HEK293 (cell line): Measurements from ENCODE around the gene ADGRL1.
A peak's percentile ranks its signal among the peaks of the same experiment; 100 is the strongest.
"Not testable (repeated sequence)": the region's sequence is repeated elsewhere in the genome, so short reads cannot be mapped to it uniquely, and the experiment has no call there.

Experiments
- CTCF ChIA-PET: fragments of 350-600 bp; formaldehyde crosslinking; extraction: SDS; loops from one replicate; lab custom pipeline; 2021; ENCODE audit warnings: antibody characterized with exemption; lab: Yijun Ruan, JAX
- POLR2A ChIA-PET: fragments of 300-600 bp; formaldehyde crosslinking; extraction: SDS; loops from one replicate; lab custom pipeline; 2020; ENCODE audit warnings: antibody characterized with exemption, inconsistent platforms; lab: Yijun Ruan, JAX
- H3K27ac ChIP-seq: fragments of 200-500 bp; sonication (Bioruptor generic); 2 replicates; pipeline ENCODE4 v1.5.1; 2014; ENCODE audit warnings: low read depth, low read length, control low read depth, inconsistent platforms; ENCODE audit errors: extremely low read depth
- H3K36me3 ChIP-seq, 2 experiments: fragments of 200-500 bp in 1 of 2; sonication (Bioruptor generic) in 1 of 2; 1 replicate in 1 of 2; 2 replicates in 1 of 2; pipeline ENCODE4 v1.5.1; 2014 to 2017; ENCODE audit warnings: inconsistent platforms in 2 of 2, low read length in 2 of 2; ENCODE audit not compliant: control insufficient read depth in 2 of 2, insufficient read depth in 1 of 2
- H3K4me1 ChIP-seq: fragments of 200-500 bp; sonication (Bioruptor generic); 2 replicates; pipeline ENCODE4 v1.5.1; 2014; ENCODE audit warnings: mild to moderate bottlenecking, low read length, inconsistent platforms; ENCODE audit not compliant: control insufficient read depth, insufficient read depth
- H3K4me3 ChIP-seq: 2 replicates; pipeline ENCODE4 v1.5.1; 2011; ENCODE audit warnings: low read depth, mild to moderate bottlenecking, control low read depth, low read length, moderate library complexity
- H3K9me3 ChIP-seq: fragments of 200-500 bp; sonication (Bioruptor generic); 2 replicates; pipeline ENCODE4 v1.5.1; 2014; ENCODE audit warnings: low read depth, low read length, inconsistent platforms; ENCODE audit not compliant: control insufficient read depth, insufficient read depth
- GLIS1 ChIP-seq: fragments of 450-650 bp; formaldehyde crosslinking; IDR thresholded peaks from 2 replicates; pipeline ENCODE4 v1.5.1; 2016; ENCODE audit warnings: missing biosample characterization, missing genetic modification characterization
- KLF1 ChIP-seq: fragments of 450-650 bp; formaldehyde crosslinking; IDR thresholded peaks from 2 replicates; pipeline ENCODE4 v1.5.1; 2016; ENCODE audit warnings: missing biosample characterization, missing genetic modification characterization
- MYNN ChIP-seq: fragments of 450-650 bp; formaldehyde crosslinking; IDR thresholded peaks from 2 replicates; pipeline ENCODE4 v1.5.1; 2016; ENCODE audit warnings: missing biosample characterization, missing genetic modification characterization, borderline replicate concordance
- PATZ1 ChIP-seq: fragments of 450-650 bp; formaldehyde crosslinking; IDR thresholded peaks from 2 replicates; pipeline ENCODE4 v1.5.1; 2016; ENCODE audit warnings: missing biosample characterization, missing genetic modification characterization
- SCRT2 ChIP-seq: fragments of 450-650 bp; formaldehyde crosslinking; IDR thresholded peaks from 2 replicates; pipeline ENCODE4 v1.5.1; 2016; ENCODE audit warnings: missing biosample characterization, missing genetic modification characterization
- ZNF146 ChIP-seq: fragments of 450-650 bp; formaldehyde crosslinking; IDR thresholded peaks from 2 replicates; pipeline ENCODE4 v1.5.1; 2016; ENCODE audit warnings: missing biosample characterization, missing genetic modification characterization
- ZNF16 ChIP-seq: fragments of 450-650 bp; formaldehyde crosslinking; IDR thresholded peaks from 2 replicates; pipeline ENCODE4 v1.5.1; 2016; ENCODE audit warnings: low read depth, missing biosample characterization, missing genetic modification characterization
- ZNF184 ChIP-seq: fragments of 450-650 bp; IDR thresholded peaks from 2 replicates; pipeline ENCODE4 v1.5.1; 2018; ENCODE audit warnings: missing biosample characterization, mild to moderate bottlenecking, missing genetic modification characterization
- ZNF26 ChIP-seq: fragments of 450-650 bp; formaldehyde crosslinking; IDR thresholded peaks from 2 replicates; pipeline ENCODE4 v1.5.1; 2016; ENCODE audit warnings: missing biosample characterization, missing genetic modification characterization
- ZNF48 ChIP-seq: fragments of 450-650 bp; formaldehyde crosslinking; IDR thresholded peaks from 2 replicates; pipeline ENCODE4 v1.5.1; 2016; ENCODE audit warnings: missing biosample characterization, missing genetic modification characterization
- ZNF623 ChIP-seq: fragments of 450-650 bp; formaldehyde crosslinking; IDR thresholded peaks from 2 replicates; pipeline ENCODE4 v1.5.1; 2016; ENCODE audit warnings: missing biosample characterization, missing genetic modification characterization
- ZNF777 ChIP-seq: fragments of 450-650 bp; formaldehyde crosslinking; IDR thresholded peaks from 2 replicates; pipeline ENCODE4 v1.5.1; 2017; ENCODE audit warnings: missing biosample characterization, missing genetic modification characterization, borderline replicate concordance
- ZNF843 ChIP-seq: fragments of 450-650 bp; formaldehyde crosslinking; IDR thresholded peaks from 2 replicates; pipeline ENCODE4 v1.5.1; 2016; ENCODE audit warnings: missing biosample characterization, missing genetic modification characterization
- TF ChIP-seq, protein P1 (sequence below): fragments of 450-650 bp; formaldehyde crosslinking; conservative IDR thresholded peaks from 2 replicates; pipeline ENCODE4 v1.5.1; 2016; ENCODE audit warnings: low read depth, missing biosample characterization, missing genetic modification characterization

The ADGRL1 gene

GRCh38 chr19:14198384-14199376 lies 7.3 kb downstream of the ADGRL1 start:
- POLR2A ChIA-PET = interaction anchor here (1.0 kb wide), 1 partner anchor 62 kb away, joined by 3 read pairs; the partner anchor contains the start of gene ASF1B
- Histone ChIP-seq H3K27ac (no peak overlapping the region), H3K9me3 (no peaks in the 10 kb centered on the region)

DNA sequence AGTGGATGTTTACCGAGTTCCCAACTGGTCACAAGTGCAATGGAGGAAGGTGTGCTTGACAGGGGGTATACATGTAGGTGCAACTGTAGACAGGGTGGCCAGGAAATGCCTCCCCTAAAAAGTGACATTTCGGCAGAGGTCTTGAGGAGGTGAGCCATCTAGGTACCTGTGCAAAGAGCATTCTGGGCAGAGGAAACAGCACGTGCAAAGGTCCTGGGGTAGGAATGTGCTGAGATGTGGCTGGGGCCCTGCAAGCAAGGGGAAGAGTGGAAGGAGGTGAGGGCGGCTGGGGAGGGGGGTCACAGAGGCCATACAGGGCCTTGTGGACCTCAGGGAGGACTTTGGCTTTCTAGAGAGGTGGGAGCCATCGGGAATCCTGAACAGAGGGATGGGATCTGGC lies 8.1 kb downstream of the ADGRL1 start:
- POLR2A ChIA-PET = no interaction called here
- H3K36me3 ChIP-seq = no peaks in the 10 kb centered on the region; a peak in 1 of 3 replicates

More at GRCh38 chr19:14198384-14199376, 7.3 kb downstream of the ADGRL1 start:
- no peaks in the 10 kb centered on the region; a peak in 1 of 3 replicates for H3K36me3 ChIP-seq
- CTCF ChIA-PET = interaction anchor here (0.5 to 3.3 kb wide), 10 partner anchors 9 to 519 kb away, joined by 3 to 74 read pairs (median 4); no protein-coding TSS in a partner anchor
- TF ChIP-seq GLIS1 (tag by site-specific recombination) = peak; percentile 13; the same call in 1 of the 2 replicates
- no peak for TF ChIP-seq ZNF146 (tag by site-specific recombination)
- TF ChIP-seq, protein P1, sequence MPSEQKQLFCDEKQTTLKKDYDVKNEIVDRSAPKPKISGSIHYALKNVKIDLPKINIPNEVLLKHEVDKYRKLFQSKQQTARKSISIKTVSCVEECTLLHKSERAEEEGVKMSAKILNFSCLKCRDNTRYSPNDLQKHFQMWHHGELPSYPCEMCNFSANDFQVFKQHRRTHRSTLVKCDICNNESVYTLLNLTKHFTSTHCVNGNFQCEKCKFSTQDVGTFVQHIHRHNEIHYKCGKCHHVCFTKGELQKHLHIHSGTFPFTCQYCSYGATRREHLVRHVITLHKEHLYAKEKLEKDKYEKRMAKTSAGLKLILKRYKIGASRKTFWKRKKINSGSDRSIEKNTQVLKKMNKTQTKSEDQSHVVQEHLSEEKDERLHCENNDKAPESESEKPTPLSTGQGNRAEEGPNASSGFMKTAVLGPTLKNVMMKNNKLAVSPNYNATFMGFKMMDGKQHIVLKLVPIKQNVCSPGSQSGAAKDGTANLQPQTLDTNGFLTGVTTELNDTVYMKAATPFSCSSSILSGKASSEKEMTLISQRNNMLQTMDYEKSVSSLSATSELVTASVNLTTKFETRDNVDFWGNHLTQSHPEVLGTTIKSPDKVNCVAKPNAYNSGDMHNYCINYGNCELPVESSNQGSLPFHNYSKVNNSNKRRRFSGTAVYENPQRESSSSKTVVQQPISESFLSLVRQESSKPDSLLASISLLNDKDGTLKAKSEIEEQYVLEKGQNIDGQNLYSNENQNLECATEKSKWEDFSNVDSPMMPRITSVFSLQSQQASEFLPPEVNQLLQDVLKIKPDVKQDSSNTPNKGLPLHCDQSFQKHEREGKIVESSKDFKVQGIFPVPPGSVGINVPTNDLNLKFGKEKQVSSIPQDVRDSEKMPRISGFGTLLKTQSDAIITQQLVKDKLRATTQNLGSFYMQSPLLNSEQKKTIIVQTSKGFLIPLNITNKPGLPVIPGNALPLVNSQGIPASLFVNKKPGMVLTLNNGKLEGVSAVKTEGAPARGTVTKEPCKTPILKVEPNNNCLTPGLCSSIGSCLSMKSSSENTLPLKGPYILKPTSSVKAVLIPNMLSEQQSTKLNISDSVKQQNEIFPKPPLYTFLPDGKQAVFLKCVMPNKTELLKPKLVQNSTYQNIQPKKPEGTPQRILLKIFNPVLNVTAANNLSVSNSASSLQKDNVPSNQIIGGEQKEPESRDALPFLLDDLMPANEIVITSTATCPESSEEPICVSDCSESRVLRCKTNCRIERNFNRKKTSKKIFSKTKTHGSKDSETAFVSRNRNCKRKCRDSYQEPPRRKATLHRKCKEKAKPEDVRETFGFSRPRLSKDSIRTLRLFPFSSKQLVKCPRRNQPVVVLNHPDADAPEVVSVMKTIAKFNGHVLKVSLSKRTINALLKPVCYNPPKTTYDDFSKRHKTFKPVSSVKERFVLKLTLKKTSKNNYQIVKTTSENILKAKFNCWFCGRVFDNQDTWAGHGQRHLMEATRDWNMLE (tag by site-specific recombination) = no peak
- no peak for TF ChIP-seq ZNF777
- TF ChIP-seq ZNF26 (tag by site-specific recombination) = no peak
- TF ChIP-seq PATZ1 (tag by site-specific recombination) = peak; percentile 39; the same call in 1 of the 2 replicates
- no peak for TF ChIP-seq KLF1 (tag by site-specific recombination)
- TF ChIP-seq, all 188 proteins: peak for 2
- no peak overlapping the region for H3K4me3 ChIP-seq
- no peaks in the 10 kb centered on the region for H3K4me1 ChIP-seq

DNA sequence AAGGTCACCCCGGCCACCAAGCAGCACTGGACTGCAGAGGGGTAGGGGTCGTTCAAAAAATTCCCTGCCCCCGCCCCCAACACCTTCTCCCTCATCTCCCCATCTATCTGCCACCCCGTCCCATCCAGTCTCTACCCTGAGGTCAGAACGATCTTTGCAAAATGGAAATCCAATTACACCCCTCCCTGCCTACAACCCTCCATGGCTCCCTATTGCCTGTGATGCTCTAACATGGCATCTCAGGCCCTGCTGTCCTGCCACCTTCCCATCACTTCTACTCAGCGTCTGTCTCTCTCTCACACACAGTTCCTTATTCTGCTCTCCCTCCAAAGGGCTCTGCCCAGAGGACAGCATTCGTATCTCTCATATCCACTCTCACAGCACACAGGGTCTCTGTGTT lies 8.7 kb downstream of the ADGRL1 start:
- H3K9me3 ChIP-seq, H3K36me3 ChIP-seq, H3K4me3 ChIP-seq, H3K4me1 ChIP-seq, H3K27ac ChIP-seq, POLR2A ChIA-PET: not testable (repeated sequence)
- TF ChIP-seq ZNF16 (tag by site-specific recombination) = peak; percentile 92
- CTCF ChIA-PET = interaction anchor here (1.2 to 1.8 kb wide), 4 partner anchors 10 to 209 kb away, joined by 3 to 7 read pairs (median 6); partner anchors contain the start of gene ASF1B

More for the DNA sequence above, 8.1 kb downstream of the ADGRL1 start:
- no peak for TF ChIP-seq ZNF843 (tag by site-specific recombination)
- peak; percentile 95 for TF ChIP-seq ZNF623 (tag by site-specific recombination)
- no peak for TF ChIP-seq MYNN (tag by site-specific recombination)
- TF ChIP-seq ZNF184 (tag by site-specific recombination) = no peak
- no peak for TF ChIP-seq ZNF48
- TF ChIP-seq SCRT2 (tag by site-specific recombination) = no peak
- Histone ChIP-seq H3K4me3 (no peak overlapping the region), H3K27ac (no peak overlapping the region), H3K9me3 (no peaks in the 10 kb centered on the region), H3K4me1 (no peaks in the 10 kb centered on the region)
- CTCF ChIA-PET = interaction anchor here (1.0 to 3.3 kb wide), 4 partner anchors 8 to 150 kb away, joined by 3 to 74 read pairs (median 5); no protein-coding TSS in a partner anchor
